GM12878 (cell line): ENCODE results near the gene SRD5A1. TPM values are rescaled to one million over a fixed set of nuclear protein-coding genes. Genes with fewer than 3 reads are reported as not detected.

ENCODE experiments used
- ATAC-seq: fragments of 200-7000 bp; cut with Tn5 transposase; 3 replicates; pipeline ENCODE4 v1.9.1; 2020; ENCODE audit warnings: mild to moderate bottlenecking, moderate library complexity
- BruUV-seq: library from RNA; stranded (reverse); fragments of 400-500 nt; replicated peaks from 2 replicates; lab custom pipeline; 2021; lab: Mats Ljungman, UMichigan
- CTCF ChIA-PET: fragments of 300-600 bp; sonication (Branson Sonifier 250); formaldehyde crosslinking; extraction: SDS; loops from one replicate; lab custom pipeline; 2021; ENCODE audit warnings: inconsistent platforms; lab: Yijun Ruan, JAX
- POLR2A ChIA-PET: fragments of 350-600 bp; formaldehyde crosslinking; extraction: SDS; loops from one replicate; lab custom pipeline; 2021; ENCODE audit warnings: inconsistent platforms; lab: Charles Lee
- RAD21 ChIA-PET: fragments of 300-600 bp; sonication (Branson Sonifier 250); formaldehyde crosslinking; loops from one replicate; lab custom pipeline; 2023; ENCODE audit warnings: antibody characterized with exemption; ENCODE audit not compliant: unreplicated experiment; lab: Charles Lee
- SMC1A ChIA-PET: fragments of 300-600 bp; sonication (Branson Sonifier 250); formaldehyde crosslinking; loops from one replicate; lab custom pipeline; 2023; ENCODE audit not compliant: unreplicated experiment, uncharacterized antibody; lab: Charles Lee
- DNase-seq: peaks from one replicate; pipeline ENCODE4 v3.0.0-alpha.2; 2011; ENCODE audit warnings: low read depth, low spot score
- FAIRE-seq: peaks from 3 replicates; lab custom pipeline; 2011; peaks lifted over from hg19 to GRCh38; lab: Jason Lieb, UNC
- H2AFZ ChIP-seq: 2 replicates; pipeline ENCODE4 v1.6.0; 2011; ENCODE audit warnings: low read depth, low read length, control low read depth; ENCODE audit not compliant: control insufficient read depth
- H3K27ac ChIP-seq: 2 replicates; pipeline ENCODE4 v1.5.1; 2011; ENCODE audit warnings: control low read depth; ENCODE audit not compliant: control insufficient read depth, insufficient read depth
- H3K27me3 ChIP-seq, 2 experiments: replicated peaks in 1 of 2; 2 replicates each; pipeline versions ENCODE4 v1.6.0 to v1.6.1; 2011; ENCODE audit warnings: low read length in 1 of 2; ENCODE audit not compliant: control insufficient read depth in 2 of 2, insufficient read depth in 2 of 2
- H3K36me3 ChIP-seq, 2 experiments: 2 replicates each; pipeline ENCODE4 v1.5.1; 2011; ENCODE audit warnings: low read length in 1 of 2; ENCODE audit not compliant: control insufficient read depth in 2 of 2, insufficient read depth in 2 of 2
- H3K4me1 ChIP-seq: 2 replicates; pipeline ENCODE4 v1.6.1; 2011; ENCODE audit warnings: mild to moderate bottlenecking, low read length, moderate library complexity, mixed read lengths; ENCODE audit not compliant: control insufficient read depth, insufficient read depth
- H3K4me2 ChIP-seq: 2 replicates; pipeline ENCODE4 v1.6.0; 2011; ENCODE audit warnings: control low read depth; ENCODE audit not compliant: control insufficient read depth, insufficient read depth
- H3K4me3 ChIP-seq: fragments of 200-600 bp; sonication (generic); 2 replicates; pipeline ENCODE4 v1.5.1; 2016
- H3K79me2 ChIP-seq: 2 replicates; pipeline ENCODE4 v1.6.0; 2011; ENCODE audit warnings: low read length; ENCODE audit not compliant: control insufficient read depth, insufficient read depth
- H3K9ac ChIP-seq: 2 replicates; pipeline ENCODE4 v1.8.0; 2011; ENCODE audit warnings: low read length, control low read depth, mixed read lengths; ENCODE audit not compliant: control insufficient read depth, insufficient read depth
- H3K9me3 ChIP-seq: replicated peaks from 3 replicates; pipeline ENCODE4 v1.5.1; 2011; ENCODE audit warnings: mild to moderate bottlenecking, low read length; ENCODE audit not compliant: control insufficient read depth, insufficient read depth
- H4K20me1 ChIP-seq: 2 replicates; pipeline ENCODE4 v1.6.0; 2011; ENCODE audit not compliant: control insufficient read depth, insufficient read depth
- CUX1 ChIP-seq: IDR thresholded peaks from 2 replicates; pipeline ENCODE4 v1.6.1; 2012; ENCODE audit warnings: improper control_type of control experiment, low read depth, low read length; ENCODE audit not compliant: insufficient replicate concordance
- EED ChIP-seq: sonication (generic); IDR thresholded peaks from 2 replicates; pipeline ENCODE4 v1.6.1; 2016; ENCODE audit warnings: antibody characterized with exemption, low read depth
- EP300 ChIP-seq, 2 experiments: fragments of 150-350 bp in 1 of 2; IDR thresholded peaks; 2 replicates each; pipeline ENCODE4 v1.6.1; 2011 to 2012; ENCODE audit warnings: low read depth in 2 of 2, low read length in 2 of 2, borderline replicate concordance in 1 of 2, improper control_type of control experiment in 1 of 2, inconsistent platforms in 1 of 2; ENCODE audit not compliant: control insufficient read depth in 1 of 2
- HCFC1 ChIP-seq: fragments of 150-350 bp; IDR thresholded peaks from 2 replicates; pipeline ENCODE4 v1.6.1; 2014; ENCODE audit warnings: low read length
- KAT2A ChIP-seq: conservative IDR thresholded peaks from 2 replicates; pipeline ENCODE4 v1.6.1; 2011; ENCODE audit warnings: low read depth, low read length; ENCODE audit not compliant: control insufficient read depth
- NRF1 ChIP-seq: conservative IDR thresholded peaks from 2 replicates; pipeline ENCODE4 v1.6.1; 2011; ENCODE audit warnings: mild to moderate bottlenecking, low read depth, low read length, improper control_type of control experiment
- RAD51 ChIP-seq: fragments of 450-650 bp; IDR thresholded peaks from 2 replicates; pipeline ENCODE4 v1.6.1; 2016; ENCODE audit warnings: moderate library complexity, mild to moderate bottlenecking, inconsistent platforms
- TCF3 ChIP-seq: IDR thresholded peaks from 2 replicates; pipeline ENCODE4 v1.6.1; 2012; ENCODE audit warnings: low read depth, mild to moderate bottlenecking, low read length, borderline replicate concordance; ENCODE audit not compliant: insufficient read depth
- ZBTB33 ChIP-seq: fragments of 450-650 bp; IDR thresholded peaks from 2 replicates; pipeline ENCODE4 v1.6.1; 2017; ENCODE audit warnings: mild to moderate bottlenecking
- ZNF24 ChIP-seq: fragments of 450-650 bp; IDR thresholded peaks from 2 replicates; pipeline ENCODE4 v1.6.1; 2017; ENCODE audit warnings: antibody characterized with exemption, mild to moderate bottlenecking
- WGBS: methylation state at CpG from one replicate; pipeline ENCODE4 v1.1.6; 2016; ENCODE audit warnings: low lambda C conversion rate; ENCODE audit not compliant: insufficient replicate concordance, insufficient coverage; ENCODE audit errors: missing lambda C conversion rate; 5-methylcytosine and 5-hydroxymethylcytosine counted together
- in situ Hi-C: fragments of 300-500 bp; cut with MboI; formaldehyde crosslinking; loops from 9 replicates; pipeline ENCODE4 v1.14.3; 2018; ENCODE audit warnings: mixed read lengths
- intact Hi-C: fragments of 100-400 bp; cut with micrococcal nuclease; formaldehyde crosslinking; loops from one replicate; pipeline ENCODE4 v1.14.2; 2022; ENCODE audit not compliant: unreplicated experiment
- polyA plus RNA-seq, 11 experiments: library from polyadenylated mRNA; depleted of rRNA in 4 of 11; unstranded in 6 of 11; stranded (reverse) in 5 of 11; fragments of >200 nt; fragmentation: Nextera tagmentation in 4 of 11; fragmentation: Illumina TruSeq in 1 of 11; extraction: Ambion mirVana in 4 of 11; extraction: Trizol in 1 of 11; gene quantifications; 1 replicate in 1 of 11; 2 replicates in 10 of 11; pipeline versions ENCODE4 v1.2.1 to v1.2.3, GENCODE V29; 2011 to 2016; ENCODE audit warnings: inconsistent platforms in 2 of 11, missing spikeins in 2 of 11, low read depth in 1 of 11
- total RNA-seq, 4 experiments: library from RNA; depleted of rRNA in 3 of 4; stranded (reverse); fragments of >200 nt in 3 of 4; fragmentation: Illumina TruSeq in 1 of 4; extraction: Trizol in 1 of 4; gene quantifications; 2 replicates each; pipeline versions ENCODE4 v1.2.1 to v1.2.3, GENCODE V29; 2013 to 2021
- TF ChIP-seq, protein P1 (sequence below): fragments of 450-650 bp; IDR thresholded peaks from 2 replicates; pipeline ENCODE4 v1.6.1; 2018; ENCODE audit warnings: mild to moderate bottlenecking, low read depth, moderate library complexity; ENCODE audit not compliant: partially characterized antibody

Gene SRD5A1
- total and polyA plus RNA-seq, 10 of the 15 experiments (the other 5 are each of a cell fraction or from before 2014, with no cell fraction given) = 0.76 to 20.1 (median 12.3) TPM

DNA sequence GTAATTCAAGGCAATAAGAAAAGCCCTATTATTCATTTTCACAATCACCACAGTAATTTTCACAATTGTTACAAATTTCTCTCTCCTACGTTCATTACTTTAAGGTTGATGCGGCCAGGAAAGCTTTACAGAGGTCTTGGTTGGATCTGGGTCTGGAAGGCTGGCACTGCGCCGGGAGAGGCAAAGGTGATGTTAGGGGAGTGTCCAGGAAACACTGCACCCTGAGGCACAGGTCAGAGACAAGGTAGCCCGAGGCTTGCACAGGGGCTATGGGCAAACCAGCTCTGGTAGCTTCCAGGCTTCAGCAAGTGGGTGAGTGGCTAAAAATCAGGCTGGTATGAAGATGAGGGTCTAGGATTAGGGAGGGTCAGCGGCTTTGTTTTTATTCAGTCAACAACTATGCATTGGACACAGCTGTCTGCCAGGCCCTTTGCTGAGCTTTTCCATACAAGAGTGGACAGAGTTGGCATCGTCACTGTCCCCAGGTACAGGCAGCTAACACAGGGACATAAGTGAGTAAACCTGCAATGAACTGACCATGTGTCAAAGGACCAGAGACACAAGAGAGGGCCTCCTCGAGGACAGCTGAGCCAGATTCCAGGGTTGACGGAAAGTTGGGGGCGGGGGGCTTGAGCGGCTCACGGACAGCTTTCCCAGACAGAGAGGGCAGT, 67.6 kb downstream of the SRD5A1 start:
- ATAC-seq (no peak), FAIRE-seq (no peak), DNase-seq (no peak)
- ChIA-PET POLR2A (interaction anchor here (0.6 kb wide), 1 partner anchor 101 kb away, joined by 10 read pairs; no protein-coding TSS in a partner anchor), SMC1A (interaction anchor here (2.4 kb wide), 1 partner anchor 44 kb away, joined by 7 read pairs; no protein-coding TSS in a partner anchor), CTCF (no interaction called here), RAD21 (no interaction called here)
- no peak overlapping the region for H3K27ac ChIP-seq
- H3K9ac ChIP-seq = no peak overlapping the region
- in situ Hi-C loops = no loop called here
- no peaks in the 10 kb centered on the region for H3K9me3 ChIP-seq
- H3K4me3 ChIP-seq = no peak overlapping the region
- intact Hi-C loops = no loop called here
- no TSS peak for BruUV-seq
- H3K36me3 ChIP-seq = no peaks in the 10 kb centered on the region
- 70% methylated on average over 12 of the region's 12 CpGs for WGBS
- H3K4me1 ChIP-seq = peaks cover 10% of the 10 kb centered on the region
- H3K79me2 ChIP-seq = no peaks in the 10 kb centered on the region
- no peak overlapping the region for H2AFZ ChIP-seq
- no peaks in the 10 kb centered on the region; a peak in 1 of 4 replicates for H3K27me3 ChIP-seq
- no peak overlapping the region for H3K4me2 ChIP-seq
- no peaks in the 10 kb centered on the region for H4K20me1 ChIP-seq
- TF ChIP-seq EED (no peak), KAT2A (no peak), ZNF24 (no peak), ZBTB33 (no peak), RAD51 (no peak), TCF3 (no peak), EP300 (IDR thresholded peaks at IDR 0.05; ENCODE audit: borderline replicate concordance in 1 of 2, control insufficient read depth in 1 of 2, low read depth in 2 of 2, low read length in 2 of 2) (no peak), HCFC1 (no peak), CUX1 (no peak), NRF1 (no peak)
- TF ChIP-seq, protein P1, sequence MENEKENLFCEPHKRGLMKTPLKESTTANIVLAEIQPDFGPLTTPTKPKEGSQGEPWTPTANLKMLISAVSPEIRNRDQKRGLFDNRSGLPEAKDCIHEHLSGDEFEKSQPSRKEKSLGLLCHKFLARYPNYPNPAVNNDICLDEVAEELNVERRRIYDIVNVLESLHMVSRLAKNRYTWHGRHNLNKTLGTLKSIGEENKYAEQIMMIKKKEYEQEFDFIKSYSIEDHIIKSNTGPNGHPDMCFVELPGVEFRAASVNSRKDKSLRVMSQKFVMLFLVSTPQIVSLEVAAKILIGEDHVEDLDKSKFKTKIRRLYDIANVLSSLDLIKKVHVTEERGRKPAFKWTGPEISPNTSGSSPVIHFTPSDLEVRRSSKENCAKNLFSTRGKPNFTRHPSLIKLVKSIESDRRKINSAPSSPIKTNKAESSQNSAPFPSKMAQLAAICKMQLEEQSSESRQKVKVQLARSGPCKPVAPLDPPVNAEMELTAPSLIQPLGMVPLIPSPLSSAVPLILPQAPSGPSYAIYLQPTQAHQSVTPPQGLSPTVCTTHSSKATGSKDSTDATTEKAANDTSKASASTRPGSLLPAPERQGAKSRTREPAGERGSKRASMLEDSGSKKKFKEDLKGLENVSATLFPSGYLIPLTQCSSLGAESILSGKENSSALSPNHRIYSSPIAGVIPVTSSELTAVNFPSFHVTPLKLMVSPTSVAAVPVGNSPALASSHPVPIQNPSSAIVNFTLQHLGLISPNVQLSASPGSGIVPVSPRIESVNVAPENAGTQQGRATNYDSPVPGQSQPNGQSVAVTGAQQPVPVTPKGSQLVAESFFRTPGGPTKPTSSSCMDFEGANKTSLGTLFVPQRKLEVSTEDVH = no peak
